H1 (cell line): ENCODE data around the gene BAIAP2. TPM values are rescaled to one million over a fixed set of nuclear protein-coding genes. Genes with fewer than 3 reads are reported as not detected.

ENCODE experiments used
- CTCF ChIA-PET: fragments of 300-600 bp; sonication (Branson Sonifier 250); formaldehyde crosslinking; loops from one replicate; lab custom pipeline; 2021; ENCODE audit not compliant: partially characterized antibody; lab: Charles Lee
- POLR2A ChIA-PET: fragments of 300-600 bp; sonication (Branson Sonifier 250); formaldehyde crosslinking; loops from one replicate; lab custom pipeline; 2021; ENCODE audit warnings: inconsistent platforms; ENCODE audit not compliant: partially characterized antibody; lab: Charles Lee
- DNase-seq, 2 experiments: peaks; one replicate each; pipeline versions ENCODE4 v3.0.0 to v3.0.0-alpha.2; 2010 to 2022; ENCODE audit warnings: low spot score in 2 of 2, low read depth in 1 of 2, mixed read lengths in 1 of 2
- FAIRE-seq: peaks from 2 replicates; lab custom pipeline; 2011; peaks lifted over from hg19 to GRCh38; lab: Jason Lieb, UNC
- H2AFZ ChIP-seq: 2 replicates; pipeline ENCODE4 v1.8.1; 2012; ENCODE audit warnings: low read length, inconsistent platforms
- H2AK5ac ChIP-seq: 2 replicates; pipeline ENCODE4 v1.6.1; 2013; ENCODE audit warnings: low read depth, low read length
- H2BK120ac ChIP-seq: replicated peaks from 2 replicates; pipeline ENCODE3; 2013; ENCODE audit warnings: low read depth, low read length, inconsistent platforms
- H2BK12ac ChIP-seq: 2 replicates; pipeline ENCODE4 v1.6.1; 2013; ENCODE audit warnings: low read depth, low read length
- H2BK15ac ChIP-seq: 2 replicates; pipeline ENCODE4 v1.6.1; 2013; ENCODE audit warnings: low read length
- H2BK20ac ChIP-seq: 2 replicates; pipeline ENCODE4 v1.6.1; 2013; ENCODE audit warnings: low read length
- H2BK5ac ChIP-seq: 2 replicates; pipeline ENCODE4 v1.6.1; 2013; ENCODE audit warnings: low read depth, low read length
- H3K14ac ChIP-seq: 2 replicates; pipeline ENCODE4 v1.6.1; 2013; ENCODE audit warnings: inconsistent platforms; ENCODE audit not compliant: insufficient read length
- H3K18ac ChIP-seq: 2 replicates; pipeline ENCODE4 v1.6.1; 2013; ENCODE audit warnings: low read length; ENCODE audit errors: extremely low read depth
- H3K23ac ChIP-seq: 2 replicates; pipeline ENCODE4 v1.6.1; 2013; ENCODE audit warnings: inconsistent platforms; ENCODE audit not compliant: insufficient read length
- H3K23me2 ChIP-seq: 2 replicates; pipeline ENCODE4 v1.6.1; 2013; ENCODE audit warnings: low read depth, low read length
- H3K27ac ChIP-seq: 2 replicates; pipeline ENCODE4 v1.6.1; 2011; ENCODE audit warnings: low read depth, low read length, inconsistent platforms
- H3K27me3 ChIP-seq, 4 experiments: replicated peaks in 1 of 4; 1 replicate in 1 of 4; 2 replicates in 3 of 4; pipeline versions ENCODE4 v1.6.1 to v1.8.1; 2011 to 2013; ENCODE audit warnings: low read length in 3 of 4, mild to moderate bottlenecking in 3 of 4, inconsistent platforms in 2 of 4, mixed read lengths in 2 of 4, moderate library complexity in 1 of 4; ENCODE audit not compliant: control insufficient read depth in 3 of 4, insufficient read depth in 3 of 4; ENCODE audit errors: extremely low read depth in 1 of 4
- H3K36me3 ChIP-seq, 4 experiments: 2 replicates each; pipeline versions ENCODE4 v1.6.1 to v1.8.1; 2011 to 2013; ENCODE audit warnings: mild to moderate bottlenecking in 4 of 4, low read length in 3 of 4, moderate library complexity in 2 of 4, control low read depth in 1 of 4, inconsistent platforms in 1 of 4; ENCODE audit not compliant: insufficient read depth in 4 of 4, control insufficient read depth in 2 of 4
- H3K4ac ChIP-seq: replicated peaks from 2 replicates; pipeline ENCODE3; 2013; ENCODE audit warnings: low read length, low read depth, mixed read lengths, inconsistent platforms; ENCODE audit not compliant: insufficient read length
- H3K4me1 ChIP-seq, 4 experiments: replicated peaks in 1 of 4; 1 replicate in 1 of 4; 2 replicates in 3 of 4; pipeline versions ENCODE4 v1.6.1 to v1.8.1; 2011 to 2013; ENCODE audit warnings: low read length in 3 of 4, inconsistent platforms in 2 of 4, mixed read lengths in 1 of 4; ENCODE audit not compliant: insufficient read depth in 4 of 4, control insufficient read depth in 3 of 4
- H3K4me2 ChIP-seq, 2 experiments: 2 replicates each; pipeline versions ENCODE4 v1.6.1 to v1.8.1; 2011 to 2013; ENCODE audit warnings: low read depth in 2 of 2, low read length in 2 of 2, control low read depth in 1 of 2, inconsistent platforms in 1 of 2, mild to moderate bottlenecking in 1 of 2; ENCODE audit not compliant: insufficient read depth in 1 of 2
- H3K4me3 ChIP-seq, 4 experiments: fragments of 200-600, 300-600 bp in 1 of 4; sonication (generic), shearing (Covaris generic), sonication (Bioruptor Twin) in 1 of 4; 2 replicates each; pipeline versions ENCODE4 v1.5.1 to v1.8.1; 2011 to 2016; ENCODE audit warnings: low read length in 4 of 4, low read depth in 3 of 4, control low read depth in 2 of 4, inconsistent platforms in 2 of 4, mild to moderate bottlenecking in 2 of 4, mixed read lengths in 1 of 4, moderate library complexity in 1 of 4; ENCODE audit not compliant: insufficient read depth in 2 of 4; ENCODE audit errors: extremely low read depth in 1 of 4
- H3K56ac ChIP-seq: replicated peaks from 2 replicates; pipeline ENCODE3; 2013; ENCODE audit warnings: low read depth, mild to moderate bottlenecking, mixed read lengths, low read length, inconsistent platforms; ENCODE audit not compliant: insufficient read length
- H3K79me1 ChIP-seq: 2 replicates; pipeline ENCODE4 v1.6.1; 2013; ENCODE audit warnings: low read depth, low read length, control low read depth
- H3K79me2 ChIP-seq, 2 experiments: 2 replicates each; pipeline versions ENCODE4 v1.6.1 to v1.8.1; 2012 to 2013; ENCODE audit warnings: low read length in 2 of 2, mild to moderate bottlenecking in 2 of 2, inconsistent platforms in 1 of 2; ENCODE audit not compliant: insufficient read depth in 2 of 2, control insufficient read depth in 1 of 2
- H3K9ac ChIP-seq, 4 experiments: replicated peaks in 1 of 4; 1 replicate in 1 of 4; 2 replicates in 3 of 4; pipeline versions ENCODE4 v1.6.1 to v1.8.1; 2011 to 2013; ENCODE audit warnings: low read depth in 3 of 4, low read length in 3 of 4, control low read depth in 2 of 4, mild to moderate bottlenecking in 2 of 4, moderate library complexity in 2 of 4, inconsistent platforms in 1 of 4; ENCODE audit errors: extremely low read depth in 1 of 4
- H3K9me3 ChIP-seq, 2 experiments: 2 replicates each; pipeline versions ENCODE4 v1.6.1 to v1.8.1; 2012 to 2013; ENCODE audit warnings: mild to moderate bottlenecking in 2 of 2, moderate library complexity in 2 of 2, control low read depth in 1 of 2, inconsistent platforms in 1 of 2, low read depth in 1 of 2, low read length in 1 of 2, mixed read lengths in 1 of 2; ENCODE audit not compliant: insufficient read depth in 2 of 2
- H4K20me1 ChIP-seq, 2 experiments: replicated peaks in 1 of 2; 2 replicates each; pipeline versions ENCODE3 to v1.8.1; 2011 to 2013; ENCODE audit warnings: inconsistent platforms in 2 of 2, low read length in 2 of 2, mild to moderate bottlenecking in 1 of 2; ENCODE audit not compliant: insufficient read depth in 2 of 2, control insufficient read depth in 1 of 2
- H4K5ac ChIP-seq: 2 replicates; pipeline ENCODE4 v1.6.1; 2013; ENCODE audit warnings: low read length, low read depth, mixed read lengths, inconsistent platforms; ENCODE audit not compliant: insufficient read length
- H4K8ac ChIP-seq: 2 replicates; pipeline ENCODE4 v1.8.0; 2013; ENCODE audit warnings: mild to moderate bottlenecking, moderate library complexity, low read length, inconsistent platforms; ENCODE audit not compliant: insufficient read depth; ENCODE audit errors: extremely low read depth
- H4K91ac ChIP-seq: replicated peaks from 2 replicates; pipeline ENCODE3; 2013; ENCODE audit warnings: low read length, mixed read lengths, inconsistent platforms; ENCODE audit not compliant: insufficient read length
- EGR1 ChIP-seq: IDR thresholded peaks from 2 replicates; pipeline ENCODE4 v1.6.1; 2011; ENCODE audit warnings: low read depth, low read length, borderline replicate concordance
- RFX5 ChIP-seq: IDR thresholded peaks from 2 replicates; pipeline ENCODE4 v1.6.1; 2011; ENCODE audit warnings: low read depth, low read length, improper control_type of control experiment, borderline replicate concordance
- TEAD4 ChIP-seq: IDR thresholded peaks from 2 replicates; pipeline ENCODE4 v1.6.1; 2012; ENCODE audit warnings: low read depth, low read length, inconsistent platforms, mixed read lengths
- WGBS, 2 experiments: shearing (Covaris generic) in 1 of 2; methylation state at CpG; one replicate each; pipeline versions ENCODE4 v1.1.6 to v1.1.7; 2013 to 2015; ENCODE audit warnings: low lambda C conversion rate in 2 of 2, mixed read lengths in 2 of 2, inconsistent platforms in 1 of 2, low coverage in 1 of 2, missing lambda C conversion rate in 1 of 2; ENCODE audit not compliant: insufficient replicate concordance in 2 of 2, insufficient coverage in 1 of 2, insufficient read length in 1 of 2; ENCODE audit errors: extremely low coverage in 1 of 2, missing lambda C conversion rate in 1 of 2; 5-methylcytosine and 5-hydroxymethylcytosine counted together
- polyA plus RNA-seq, 7 experiments: library from polyadenylated mRNA; depleted of rRNA in 3 of 7; stranded (reverse) in 5 of 7; unstranded in 2 of 7; fragments of >200 nt in 5 of 7; fragments of 200-250 nt in 2 of 7; gene quantifications; 1 replicate in 5 of 7; 2 replicates in 1 of 7; 4 replicates in 1 of 7; pipeline versions ENCODE4 v1.2.1 to v1.2.3, GENCODE V29; 2011 to 2013; ENCODE audit warnings: missing spikeins in 2 of 7, mixed read lengths in 2 of 7
- total RNA-seq: library from RNA; stranded (reverse); fragmentation: NEBNext Ultra II Directional; extraction: Animal tissue kit (Norgen Biotek cat#: 25700); gene quantifications from 2 replicates; pipeline ENCODE4 v1.2.1, GENCODE V29; 2021

BAIAP2 gene
- total and polyA plus RNA-seq, 2 of the 8 experiments (the other 6 are each of a cell fraction or from before 2014, with no cell fraction given) = 10.0 to 22.8 TPM

DNA sequence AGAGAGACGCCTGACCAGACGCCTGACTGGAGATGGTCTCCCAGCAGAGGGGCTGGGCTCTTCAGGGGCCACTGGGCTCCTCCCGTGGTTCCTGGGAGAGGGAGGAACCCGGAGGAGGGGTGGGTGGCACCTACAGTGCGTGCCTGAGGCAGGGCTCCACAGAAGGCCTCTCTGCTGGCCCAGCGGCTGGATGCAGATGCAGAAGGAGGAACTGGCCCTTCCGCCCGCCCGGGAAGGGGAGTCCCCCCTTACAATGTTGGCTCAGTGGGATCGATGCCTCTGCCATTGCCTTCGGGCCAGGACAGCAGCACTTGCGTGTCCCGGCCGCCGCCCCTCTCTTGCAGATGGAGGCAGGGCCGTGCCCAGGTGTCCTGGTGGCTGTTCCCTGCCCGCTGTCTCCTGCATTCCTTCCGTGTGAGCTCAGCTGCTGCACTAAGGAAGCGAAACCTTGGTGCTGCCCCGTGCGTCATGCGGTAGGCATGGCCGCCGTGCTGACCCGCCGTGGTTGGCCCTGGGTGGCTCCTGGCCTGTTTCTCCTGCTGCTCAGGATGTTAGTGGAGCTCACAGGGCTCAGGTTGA lies 15.1 kb downstream of the BAIAP2 start:
- no peak for DNase-seq
- TF ChIP-seq TEAD4 (no peak), RFX5 (no peak), EGR1 (no peak)
- POLR2A ChIA-PET = interaction anchor here (1.2 to 9.0 kb wide), 2 partner anchors 10 to 13 kb away, joined by 3 to 42 read pairs; partner anchors contain the start of gene BAIAP2
- Histone ChIP-seq H3K4me2 (no peak overlapping the region), H2AK5ac (no peak overlapping the region), H2BK12ac (no peak overlapping the region), H3K18ac (peak overlapping the region; percentile 71; the same call in 1 of the 2 replicates), H3K79me1 (peaks cover 15% of the 10 kb centered on the region), H2AFZ (no peak overlapping the region), H3K4ac (no peak overlapping the region), H3K23ac (no peak overlapping the region), H3K9ac (no peak overlapping the region), H2BK20ac (no peak overlapping the region), H4K20me1 (peaks cover 0 to 16% of the 10 kb centered on the region in 2 experiments), H3K27ac (no peak overlapping the region; the same call in 1 of the 2 replicates), H4K91ac (no peak overlapping the region), H3K27me3 (no peaks in the 10 kb centered on the region), H3K56ac (no peak overlapping the region), H3K9me3 (no peaks in the 10 kb centered on the region), H2BK5ac (no peak overlapping the region), H3K36me3 (no peaks in the 10 kb centered on the region; a peak in 1 of 8 replicates), H3K14ac (no peak overlapping the region), H3K4me1 (peaks cover 0 to 2% (median 0%) of the 10 kb centered on the region in 4 experiments; a peak in 1 of 7 replicates), H3K4me3 (no peak overlapping the region), H3K79me2 (peaks cover 0 to 12% of the 10 kb centered on the region in 2 experiments; a peak in 1 of 4 replicates), H2BK15ac (no peak overlapping the region), H2BK120ac (no peak overlapping the region), H4K5ac (no peak overlapping the region), H4K8ac (peak overlapping the region; percentile 12; the same call in 1 of the 2 replicates), H3K23me2 (no peaks in the 10 kb centered on the region)
- no peak for FAIRE-seq
- 88% methylated on average over 24 of the region's 26 CpGs; no CpG with 5 or more reads in 1 of the 2 experiments for WGBS, 2 experiments
- CTCF ChIA-PET = interaction anchor here (1.0 to 15.3 kb wide), 6 partner anchors 9 to 52 kb away, joined by 3 to 103 read pairs (median 8); no protein-coding TSS in a partner anchor
